SK-N-SH (cell line): ENCODE measurements around the gene TSC22D1. TPM values are rescaled to one million over a fixed set of nuclear protein-coding genes. Genes with fewer than 3 reads are reported as not detected.

ENCODE experiments used
- CTCF ChIA-PET: fragments of 300-600, 350-600 bp; formaldehyde crosslinking; extraction: SDS; loops from one replicate; lab custom pipeline; 2021; lab: Yijun Ruan, JAX
- POLR2A ChIA-PET: fragments of 350-600 bp; sonication (Branson Sonifier 250); formaldehyde crosslinking; extraction: SDS; loops from one replicate; lab custom pipeline; 2020; ENCODE audit warnings: antibody characterized with exemption, inconsistent platforms; lab: Yijun Ruan, JAX
- DNase-seq: peaks from one replicate; pipeline ENCODE4 v3.0.0; 2012
- H2AFZ ChIP-seq: fragments of 200-600 bp; sonication (generic); 2 replicates; pipeline ENCODE4 v1.8.1; 2016; ENCODE audit warnings: antibody characterized with exemption, mild to moderate bottlenecking, low read depth
- H3F3A ChIP-seq: fragments of 200-600 bp; sonication (generic); replicated peaks from 2 replicates; pipeline ENCODE3; 2016; ENCODE audit warnings: antibody characterized with exemption, mild to moderate bottlenecking; ENCODE audit not compliant: insufficient read depth
- H3K27ac ChIP-seq, 2 experiments: fragments of 200-500 bp in 1 of 2; fragments of 200-600 bp in 1 of 2; sonication (Bioruptor generic) in 1 of 2; sonication (generic), shearing (Covaris generic) in 1 of 2; 2 replicates each; pipeline versions ENCODE4 v1.5.1 to v1.6.1; 2014 to 2016; ENCODE audit warnings: low read depth in 2 of 2, inconsistent platforms in 1 of 2, low read length in 1 of 2, mild to moderate bottlenecking in 1 of 2, mixed read lengths in 1 of 2
- H3K27me3 ChIP-seq: fragments of 200-600 bp; sonication (generic), shearing (Covaris generic); 2 replicates; pipeline ENCODE4 v1.6.1; 2016; ENCODE audit warnings: mixed run types; ENCODE audit not compliant: insufficient read depth
- H3K36me3 ChIP-seq, 2 experiments: fragments of 200-500 bp in 1 of 2; fragments of 200-600 bp in 1 of 2; sonication (Bioruptor generic) in 1 of 2; sonication (generic) in 1 of 2; replicated peaks in 1 of 2; 2 replicates each; pipeline versions ENCODE3 to v1.5.1; 2014 to 2016; ENCODE audit warnings: low read length in 1 of 2, mild to moderate bottlenecking in 1 of 2; ENCODE audit not compliant: insufficient read depth in 2 of 2, control insufficient read depth in 1 of 2
- H3K4me1 ChIP-seq, 2 experiments: fragments of 200-500 bp in 1 of 2; fragments of 200-600 bp in 1 of 2; sonication (Bioruptor generic) in 1 of 2; sonication (generic), shearing (Covaris generic) in 1 of 2; 2 replicates each; pipeline versions ENCODE4 v1.5.1 to v1.6.1; 2014 to 2016; ENCODE audit warnings: low read depth in 1 of 2, low read length in 1 of 2, mixed run types in 1 of 2; ENCODE audit not compliant: insufficient read depth in 2 of 2, control insufficient read depth in 1 of 2
- H3K4me2 ChIP-seq: fragments of 200-600 bp; sonication (generic), shearing (Covaris generic); 2 replicates; pipeline ENCODE4 v1.6.1; 2017; ENCODE audit warnings: mixed run types
- H3K4me3 ChIP-seq, 2 experiments: fragments of 200-500 bp in 1 of 2; fragments of 200-600 bp in 1 of 2; sonication (Bioruptor generic) in 1 of 2; sonication (generic), shearing (Covaris generic) in 1 of 2; 2 replicates each; pipeline versions ENCODE4 v1.5.1 to v1.8.1; 2014 to 2016; ENCODE audit warnings: low read depth in 2 of 2, inconsistent platforms in 1 of 2, low read length in 1 of 2, mild to moderate bottlenecking in 1 of 2, mixed read lengths in 1 of 2, moderate library complexity in 1 of 2
- H3K79me2 ChIP-seq: fragments of 200-600 bp; sonication (generic); 2 replicates; pipeline ENCODE4 v1.8.1; 2017; ENCODE audit warnings: mild to moderate bottlenecking; ENCODE audit not compliant: insufficient read depth
- H3K9ac ChIP-seq: fragments of 200-600 bp; sonication (generic); 2 replicates; pipeline ENCODE4 v1.6.1; 2017; ENCODE audit warnings: mixed run types
- H3K9me2 ChIP-seq: fragments of 200-600 bp; sonication (generic); 2 replicates; pipeline ENCODE4 v1.6.1; 2017; ENCODE audit warnings: mixed run types
- H3K9me3 ChIP-seq: fragments of 200-600 bp; sonication (generic); 2 replicates; pipeline ENCODE4 v1.6.1; 2017; ENCODE audit warnings: mixed run types, mild to moderate bottlenecking, moderate library complexity
- H4K20me1 ChIP-seq: fragments of 200-600 bp; sonication (generic); 2 replicates; pipeline ENCODE4 v1.6.1; 2017; ENCODE audit warnings: mild to moderate bottlenecking, mixed run types; ENCODE audit not compliant: insufficient read depth
- EP300 ChIP-seq, 2 experiments: IDR thresholded peaks; 2 replicates each; pipeline versions ENCODE4 v1.4.0 to v1.6.1; 2012; ENCODE audit warnings: borderline replicate concordance in 1 of 2, low read depth in 1 of 2, low read length in 1 of 2
- EZH2phosphoT487 ChIP-seq: fragments of 200-600 bp; sonication (generic); IDR thresholded peaks from 2 replicates; pipeline ENCODE4 v1.6.1; 2017; ENCODE audit warnings: low read depth, mixed run types, mild to moderate bottlenecking, antibody characterized with exemption, moderate library complexity, borderline replicate concordance
- GABPA ChIP-seq: IDR thresholded peaks from 2 replicates; pipeline ENCODE4 v1.4.0; 2012; ENCODE audit warnings: low read depth, mild to moderate bottlenecking
- GATA2 ChIP-seq: sonication (generic); formaldehyde crosslinking; IDR thresholded peaks from 2 replicates; pipeline ENCODE4 v1.5.0; 2020; ENCODE audit warnings: mild to moderate bottlenecking, missing genetic modification reagents
- JUND ChIP-seq: IDR thresholded peaks from 2 replicates; pipeline ENCODE4 v1.4.0; 2012
- MAX ChIP-seq: IDR thresholded peaks from 2 replicates; pipeline ENCODE4 v1.4.0; 2012; ENCODE audit warnings: low read depth
- MEF2A ChIP-seq: IDR thresholded peaks from 2 replicates; pipeline ENCODE4 v1.4.0; 2012; ENCODE audit warnings: low read depth, borderline replicate concordance
- NFIC ChIP-seq: IDR thresholded peaks from 2 replicates; pipeline ENCODE4 v1.4.0; 2012; ENCODE audit warnings: borderline replicate concordance
- NRF1 ChIP-seq: IDR thresholded peaks from 2 replicates; pipeline ENCODE4 v1.6.1; 2012; ENCODE audit warnings: low read depth, mild to moderate bottlenecking, low read length
- RAD21 ChIP-seq: IDR thresholded peaks from 2 replicates; pipeline ENCODE4 v1.6.1; 2012; ENCODE audit warnings: mild to moderate bottlenecking, low read length
- RCOR1 ChIP-seq: fragments of 150-350 bp; IDR thresholded peaks from 2 replicates; pipeline ENCODE4 v1.6.1; 2017; ENCODE audit warnings: antibody characterized with exemption, low read length
- TAF1 ChIP-seq: IDR thresholded peaks from 2 replicates; pipeline ENCODE4 v1.6.1; 2012; ENCODE audit warnings: low read depth, mild to moderate bottlenecking, low read length, moderate library complexity, borderline replicate concordance
- TCF12 ChIP-seq: IDR thresholded peaks from 2 replicates; pipeline ENCODE4 v1.4.0; 2012
- TEAD4 ChIP-seq: IDR thresholded peaks from 2 replicates; pipeline ENCODE4 v1.4.0; 2012; ENCODE audit warnings: mild to moderate bottlenecking, borderline replicate concordance; ENCODE audit not compliant: insufficient read depth
- ZBTB33 ChIP-seq: IDR thresholded peaks from 2 replicates; pipeline ENCODE4 v1.4.0; 2012; ENCODE audit warnings: low read depth, borderline replicate concordance
- WGBS: methylation state at CpG from one replicate; pipeline ENCODE4 v1.1.6; 2017; ENCODE audit warnings: low lambda C conversion rate; 5-methylcytosine and 5-hydroxymethylcytosine counted together
- polyA plus RNA-seq, 3 experiments: library from polyadenylated mRNA; depleted of rRNA; stranded (reverse); fragments of >200 nt; gene quantifications; 2 replicates each; pipeline ENCODE4 v1.2.3, GENCODE V29; 2012
- TF ChIP-seq, protein P1 (sequence below): fragments of 200-600 bp; sonication (generic); IDR thresholded peaks from 2 replicates; pipeline ENCODE4 v1.6.1; 2017; ENCODE audit warnings: antibody characterized with exemption, mild to moderate bottlenecking, moderate library complexity
- TF ChIP-seq, protein P2 (sequence below): IDR thresholded peaks from 2 replicates; pipeline ENCODE4; 2012

Gene TSC22D1
- polyA plus RNA-seq, 1 of the 3 experiments (the other 2 are of a cell fraction): 137 TPM

DNA sequence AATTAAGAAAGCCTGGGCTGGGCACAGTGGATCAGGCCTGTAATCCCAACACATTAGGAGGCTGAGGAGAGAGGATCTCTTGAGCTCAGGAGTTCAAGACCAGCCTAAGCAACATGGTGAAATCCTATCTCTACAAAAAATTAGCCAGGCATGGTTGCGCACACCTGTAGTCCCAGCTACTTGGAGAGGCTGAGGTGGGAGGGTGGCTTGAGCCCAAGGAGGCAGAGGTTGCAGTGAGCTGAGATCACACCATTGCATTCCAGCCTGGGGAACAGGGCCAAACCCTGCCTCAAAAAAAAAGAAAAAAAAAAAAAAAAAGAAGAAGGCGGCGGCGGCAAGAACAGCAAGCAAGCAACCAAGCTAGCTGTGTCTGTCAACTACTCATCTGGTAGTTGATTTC lies 26.7 kb downstream of the TSC22D1 start:
- H3K27ac ChIP-seq: no peak overlapping the region
- no peaks in the 10 kb centered on the region for H3K9me2 ChIP-seq
- H4K20me1 ChIP-seq: peaks cover 57% of the 10 kb centered on the region
- H2AFZ ChIP-seq: no peak overlapping the region
- no peak overlapping the region for H3K4me2 ChIP-seq
- no peaks in the 10 kb centered on the region for H3K4me1 ChIP-seq
- TF ChIP-seq GATA2 (CRISPR knock-in tag) (no peak), TCF12 (no peak), MAX (no peak), RAD21 (no peak), GABPA (no peak), NFIC (no peak), MEF2A (no peak)
- TF ChIP-seq, protein P1, sequence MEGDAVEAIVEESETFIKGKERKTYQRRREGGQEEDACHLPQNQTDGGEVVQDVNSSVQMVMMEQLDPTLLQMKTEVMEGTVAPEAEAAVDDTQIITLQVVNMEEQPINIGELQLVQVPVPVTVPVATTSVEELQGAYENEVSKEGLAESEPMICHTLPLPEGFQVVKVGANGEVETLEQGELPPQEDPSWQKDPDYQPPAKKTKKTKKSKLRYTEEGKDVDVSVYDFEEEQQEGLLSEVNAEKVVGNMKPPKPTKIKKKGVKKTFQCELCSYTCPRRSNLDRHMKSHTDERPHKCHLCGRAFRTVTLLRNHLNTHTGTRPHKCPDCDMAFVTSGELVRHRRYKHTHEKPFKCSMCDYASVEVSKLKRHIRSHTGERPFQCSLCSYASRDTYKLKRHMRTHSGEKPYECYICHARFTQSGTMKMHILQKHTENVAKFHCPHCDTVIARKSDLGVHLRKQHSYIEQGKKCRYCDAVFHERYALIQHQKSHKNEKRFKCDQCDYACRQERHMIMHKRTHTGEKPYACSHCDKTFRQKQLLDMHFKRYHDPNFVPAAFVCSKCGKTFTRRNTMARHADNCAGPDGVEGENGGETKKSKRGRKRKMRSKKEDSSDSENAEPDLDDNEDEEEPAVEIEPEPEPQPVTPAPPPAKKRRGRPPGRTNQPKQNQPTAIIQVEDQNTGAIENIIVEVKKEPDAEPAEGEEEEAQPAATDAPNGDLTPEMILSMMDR: no peak
- TF ChIP-seq, protein P2, sequence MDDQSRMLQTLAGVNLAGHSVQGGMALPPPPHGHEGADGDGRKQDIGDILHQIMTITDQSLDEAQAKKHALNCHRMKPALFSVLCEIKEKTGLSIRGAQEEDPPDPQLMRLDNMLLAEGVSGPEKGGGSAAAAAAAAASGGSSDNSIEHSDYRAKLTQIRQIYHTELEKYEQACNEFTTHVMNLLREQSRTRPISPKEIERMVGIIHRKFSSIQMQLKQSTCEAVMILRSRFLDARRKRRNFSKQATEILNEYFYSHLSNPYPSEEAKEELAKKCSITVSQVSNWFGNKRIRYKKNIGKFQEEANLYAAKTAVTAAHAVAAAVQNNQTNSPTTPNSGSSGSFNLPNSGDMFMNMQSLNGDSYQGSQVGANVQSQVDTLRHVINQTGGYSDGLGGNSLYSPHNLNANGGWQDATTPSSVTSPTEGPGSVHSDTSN: no peak
- H3K36me3 ChIP-seq: peaks cover 0 to 19% of the 10 kb centered on the region in 2 experiments
- POLR2A ChIA-PET: no interaction called here
- no peak overlapping the region for H3K4me3 ChIP-seq
- no peak overlapping the region for H3K9ac ChIP-seq
- H3K79me2 ChIP-seq: peaks cover 97% of the 10 kb centered on the region
- H3K27me3 ChIP-seq: no peaks in the 10 kb centered on the region
- no peak for DNase-seq
- WGBS: 97% methylated on average over 4 of the region's 4 CpGs
- no peaks in the 10 kb centered on the region for H3K9me3 ChIP-seq
- CTCF ChIA-PET: interaction anchor here (1.2 kb wide), 1 partner anchor 10 kb away, joined by 3 read pairs; no protein-coding TSS in a partner anchor
- no peaks in the 10 kb centered on the region for H3F3A ChIP-seq

GRCh38 chr13:44546164-44546563 lies 30.0 kb downstream of the TSC22D1 start:
- no peaks in the 10 kb centered on the region for H3K9me2 ChIP-seq
- ChIA-PET CTCF (no interaction called here), POLR2A (no interaction called here)
- no peak for DNase-seq
- H4K20me1 ChIP-seq: peaks cover 60% of the 10 kb centered on the region
- no peak overlapping the region for H3K27ac ChIP-seq
- 93% methylated on average over 1 of the region's 1 CpG for WGBS
- H3K79me2 ChIP-seq: peaks cover 97% of the 10 kb centered on the region
- TF ChIP-seq ZBTB33 (no peak), GATA2 (CRISPR knock-in tag) (no peak), JUND (no peak), EP300 (IDR thresholded peaks at IDR 0.05; ENCODE audit: borderline replicate concordance in 1 of 2, low read depth in 1 of 2, low read length in 1 of 2) (no peak), EZH2phosphoT487 (no peak), NRF1 (no peak), RCOR1 (no peak), MAX (no peak), TEAD4 (no peak), TCF12 (no peak), RAD21 (no peak), TAF1 (no peak), GABPA (no peak)
- TF ChIP-seq, protein P1: no peak
- TF ChIP-seq, protein P2: no peak
- H3K4me3 ChIP-seq: no peak overlapping the region
- peaks cover 6% of the 10 kb centered on the region for H3F3A ChIP-seq
- no peak overlapping the region for H3K9ac ChIP-seq
- H3K9me3 ChIP-seq: no peaks in the 10 kb centered on the region
- H3K4me1 ChIP-seq: peaks cover 0 to 4% of the 10 kb centered on the region in 2 experiments; a peak in 2 of 4 replicates
- peaks cover 0 to 2% of the 10 kb centered on the region in 2 experiments for H3K36me3 ChIP-seq
- no peak overlapping the region for H2AFZ ChIP-seq
- no peak overlapping the region for H3K4me2 ChIP-seq
- no peaks in the 10 kb centered on the region for H3K27me3 ChIP-seq
